ENCODE measurements around the gene TMEM235.

The TMEM235 gene

GRCh38 chr17:78226759-78227454 lies 4.5 kb upstream of the TMEM235 start:
- DNase-seq = no peak
- TF ChIP-seq CTCF (IDR thresholded peaks at IDR 0.05; ENCODE audit: low read depth, low read length, missing control alignments) = no peak
- H3K27ac ChIP-seq = no peak overlapping the region
- no peak overlapping the region for H3K4me3 ChIP-seq (ENCODE audit: low read depth, low read length)
- in situ Hi-C loops (cut with HindIII; ENCODE audit: low pct_ligation_motif_present, low sequenced_read_pairs) = no loop called here
- no peaks in the 10 kb centered on the region for H3K36me3 ChIP-seq (replicated peaks)
- H3K27me3 ChIP-seq (replicated peaks) = peaks cover 17% of the 10 kb centered on the region

GRCh38 chr17:78227455-78227916 lies 3.9 kb upstream of the TMEM235 start:
- in situ Hi-C loops (cut with HindIII; ENCODE audit: low pct_ligation_motif_present, low sequenced_read_pairs) = no loop called here
- TF ChIP-seq CTCF (IDR thresholded peaks at IDR 0.05; ENCODE audit: low read depth, low read length, missing control alignments) = no peak
- Histone ChIP-seq H3K36me3 (replicated peaks) (no peaks in the 10 kb centered on the region), H3K4me3 (ENCODE audit: low read depth, low read length) (no peak overlapping the region), H3K27ac (no peak overlapping the region), H3K27me3 (replicated peaks) (peaks cover 23% of the 10 kb centered on the region)
- no peak for DNase-seq

GRCh38 chr17:78228176-78228575 lies 3.3 kb upstream of the TMEM235 start:
- H3K4me3 ChIP-seq (ENCODE audit: low read depth, low read length) = no peak overlapping the region
- H3K27ac ChIP-seq = no peak overlapping the region
- H3K36me3 ChIP-seq (replicated peaks) = no peaks in the 10 kb centered on the region
- DNase-seq = no peak
- H3K27me3 ChIP-seq (replicated peaks) = peaks cover 23% of the 10 kb centered on the region
- no peak for TF ChIP-seq CTCF (IDR thresholded peaks at IDR 0.05; ENCODE audit: low read depth, low read length, missing control alignments)
- in situ Hi-C loops (cut with HindIII; ENCODE audit: low pct_ligation_motif_present, low sequenced_read_pairs) = no loop called here

- in situ Hi-C loops (cut with HindIII; ENCODE audit: low pct_ligation_motif_present, low sequenced_read_pairs) = no loop called here
- Histone ChIP-seq H3K27ac (no peak overlapping the region), H3K4me3 (ENCODE audit: low read depth, low read length) (no peak overlapping the region), H3K27me3 (replicated peaks) (peaks cover 23% of the 10 kb centered on the region), H3K36me3 (replicated peaks) (no peaks in the 10 kb centered on the region)
- no peak for TF ChIP-seq CTCF (IDR thresholded peaks at IDR 0.05; ENCODE audit: low read depth, low read length, missing control alignments)
- DNase-seq = no peak
These were observed 1.0 kb upstream of the TMEM235 start for GRCh38 chr17:78230252-78230962.

- Histone ChIP-seq H3K27ac (no peak overlapping the region), H3K4me3 (ENCODE audit: low read depth, low read length) (no peak overlapping the region), H3K36me3 (replicated peaks) (no peaks in the 10 kb centered on the region), H3K27me3 (replicated peaks) (peaks cover 23% of the 10 kb centered on the region)
- in situ Hi-C loops (cut with HindIII; ENCODE audit: low pct_ligation_motif_present, low sequenced_read_pairs) = no loop called here
- no peak for TF ChIP-seq CTCF (IDR thresholded peaks at IDR 0.05; ENCODE audit: low read depth, low read length, missing control alignments)
- no peak for DNase-seq
These were observed 794 bp downstream of the TMEM235 start for GRCh38 chr17:78231991-78232858.

All from brain microvascular endothelial cell (primary cell).